AG04450 (cell line): ENCODE measurements around the gene DSCAML1. TPM values are rescaled to one million over a fixed set of nuclear protein-coding genes. Genes with fewer than 3 reads are reported as not detected.

Experiments
- CTCF ChIA-PET: fragments of 300-600, 350-600 bp; formaldehyde crosslinking; extraction: SDS; loops from one replicate; lab custom pipeline; 2022; ENCODE audit warnings: antibody characterized with exemption, inconsistent platforms; lab: Charles Lee
- POLR2A ChIA-PET: fragments of 350-600 bp; formaldehyde crosslinking; extraction: SDS; loops from one replicate; lab custom pipeline; 2021; ENCODE audit warnings: antibody characterized with exemption, inconsistent platforms; lab: Yijun Ruan, JAX
- DNase-seq: peaks from one replicate; pipeline ENCODE4 v3.0.0-alpha.2; 2011; ENCODE audit warnings: low read depth, low spot score
- H3K27ac ChIP-seq: one replicate; pipeline ENCODE4 v1.5.1; 2012; ENCODE audit warnings: low read depth, low read length, control low read depth
- H3K27me3 ChIP-seq: one replicate; pipeline ENCODE4 v1.6.0; 2012; ENCODE audit warnings: low read length; ENCODE audit not compliant: control insufficient read depth, insufficient read depth
- H3K4me3 ChIP-seq: 2 replicates; pipeline ENCODE4 v1.5.1; 2011; ENCODE audit warnings: mild to moderate bottlenecking, low read depth, low read length, control low read depth
- H3K9me3 ChIP-seq: 2 replicates; pipeline ENCODE4 v1.5.1; 2012; ENCODE audit warnings: low read length; ENCODE audit not compliant: control insufficient read depth, insufficient read depth
- CTCF ChIP-seq: IDR thresholded peaks from 2 replicates; pipeline ENCODE4 v1.5.1; 2011; ENCODE audit warnings: low read depth, low read length, control low read depth, inconsistent platforms
- polyA plus RNA-seq: library from polyadenylated mRNA; depleted of rRNA; stranded (reverse); fragments of >200 nt; gene quantifications from 2 replicates; pipeline ENCODE4 v1.2.3, GENCODE V29; 2011

DSCAML1 gene
- polyA plus RNA-seq, 1 experiment = not detected

GRCh38 chr11:117684111-117684510 is 112.9 kb downstream of the DSCAML1 start:
- Histone ChIP-seq H3K9me3 (no peaks in the 10 kb centered on the region), H3K27me3 (no peaks in the 10 kb centered on the region), H3K4me3 (no peak overlapping the region), H3K27ac (no peak overlapping the region)
- POLR2A ChIA-PET = no interaction called here
- no peak for TF ChIP-seq CTCF
- CTCF ChIA-PET = no interaction called here
- DNase-seq = no peak

- peaks cover under 1% of the 10 kb centered on the region for H3K27me3 ChIP-seq
- ChIA-PET POLR2A (no interaction called here), CTCF (no interaction called here)
- H3K4me3 ChIP-seq = no peak overlapping the region
- H3K9me3 ChIP-seq = no peaks in the 10 kb centered on the region
- no peak for DNase-seq
- no peak for TF ChIP-seq CTCF
- H3K27ac ChIP-seq = no peak overlapping the region
Observed at GRCh38 chr11:117681438-117681837, 115.6 kb downstream of the DSCAML1 start.

- DNase-seq = no peak
- POLR2A ChIA-PET = no interaction called here
- Histone ChIP-seq H3K9me3 (no peaks in the 10 kb centered on the region), H3K4me3 (no peak overlapping the region), H3K27me3 (peaks cover 11% of the 10 kb centered on the region), H3K27ac (no peak overlapping the region)
- no peak for TF ChIP-seq CTCF
- CTCF ChIA-PET = interaction anchor here (0.9 kb wide), 1 partner anchor 254 kb away, joined by 3 read pairs; no protein-coding TSS in a partner anchor
Observed at GRCh38 chr11:117679461-117679860, 117.6 kb downstream of the DSCAML1 start.

- CTCF ChIA-PET = interaction anchor here (0.9 kb wide), 1 partner anchor 254 kb away, joined by 3 read pairs; no protein-coding TSS in a partner anchor
Observed at GRCh38 chr11:117678658-117679406, 118.2 kb downstream of the DSCAML1 start.

More at GRCh38 chr11:117678658-117679406, 118.2 kb downstream of the DSCAML1 start:
- H3K9me3 ChIP-seq = no peaks in the 10 kb centered on the region
- POLR2A ChIA-PET = no interaction called here
- H3K4me3 ChIP-seq = no peak overlapping the region
- no peak overlapping the region for H3K27ac ChIP-seq
- DNase-seq = no peak
- peaks cover 13% of the 10 kb centered on the region for H3K27me3 ChIP-seq
- no peak for TF ChIP-seq CTCF
